Left forelimb (tissue), 1 donor: ENCODE data around the gene STKLD1.

Source experiments
- DNase-seq: peaks from one replicate; pipeline ENCODE4 v3.0.0-alpha.2; 2018; ENCODE audit warnings: low spot score

STKLD1 gene

GRCh38 chr9:133345596-133345995 lies 30.6 kb upstream of the STKLD1 start:
- DNase-seq = no peak

DNA sequence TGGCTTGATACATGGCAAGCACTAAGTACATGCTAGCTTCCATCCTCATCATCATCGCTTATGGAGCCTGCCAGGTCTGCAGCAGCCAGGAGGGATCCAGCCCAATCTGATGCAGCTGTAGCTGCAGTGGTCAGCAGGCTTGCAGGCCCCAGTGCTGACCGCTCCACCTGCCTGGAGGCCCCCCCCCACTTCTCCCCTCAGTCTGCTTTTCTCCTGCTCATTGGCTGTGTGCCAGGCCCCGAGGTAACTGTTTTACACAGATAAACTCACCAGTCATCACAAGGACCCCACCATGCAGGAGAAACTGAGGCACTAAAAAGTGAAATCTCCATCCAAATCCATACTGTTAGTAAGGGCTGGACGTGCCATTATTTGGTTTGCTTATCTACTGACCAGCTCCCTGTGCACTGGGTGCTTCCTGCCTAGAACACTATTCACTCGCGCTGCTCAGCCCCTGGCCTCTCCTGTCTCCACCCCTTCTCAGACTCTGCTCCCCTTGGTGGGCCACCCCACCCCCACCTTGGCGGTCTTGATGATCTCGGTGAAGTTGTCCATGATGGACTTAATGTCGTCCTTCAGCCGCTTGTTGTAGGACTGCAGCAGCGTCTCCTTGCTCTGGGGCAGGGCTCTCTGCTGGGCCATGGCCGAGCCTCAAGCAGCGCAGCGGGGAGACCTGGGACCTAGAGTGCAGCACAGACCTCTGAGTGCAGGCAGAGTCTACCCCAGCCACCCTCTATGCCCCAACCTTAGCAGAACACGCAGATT lies 30.0 kb upstream of the STKLD1 start:
- DNase-seq = no peak

DNA sequence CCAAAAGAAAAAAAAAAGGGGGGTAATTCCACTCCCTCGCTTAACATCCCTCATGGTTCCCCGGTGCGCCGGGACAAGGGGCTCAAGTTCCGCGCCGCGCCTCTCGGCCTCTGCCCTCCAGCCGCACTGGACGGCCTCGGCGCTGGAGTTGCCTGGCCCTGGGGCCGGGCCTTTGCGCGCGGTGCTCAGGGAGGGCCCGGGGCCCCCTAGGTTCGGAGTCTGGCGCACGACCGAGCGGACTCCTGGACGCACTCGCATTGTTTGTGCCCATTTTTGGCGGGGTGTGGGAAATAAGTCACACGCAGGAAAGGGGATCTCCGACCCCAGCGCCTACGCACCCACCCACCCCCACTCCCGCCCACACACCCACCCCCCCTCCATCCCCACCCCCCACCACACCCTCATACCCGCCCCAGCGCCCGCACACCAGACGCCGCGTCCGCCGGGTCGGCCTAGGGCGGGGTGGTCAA lies 28.6 kb upstream of the STKLD1 start:
- no peak for DNase-seq

GRCh38 chr9:133347985-133348717 lies 28.0 kb upstream of the STKLD1 start, which contains the start of the genes MED22 and RPL7A:
TSS of gene MED22 (minus strand) at chr9:133348131. CDS start at chr9:133346662, 1,469 bp downstream.
TSS of gene RPL7A (plus strand) at chr9:133348218. CDS start at chr9:133348244, 26 bp downstream.
- peak; percentile 94 for DNase-seq

DNA sequence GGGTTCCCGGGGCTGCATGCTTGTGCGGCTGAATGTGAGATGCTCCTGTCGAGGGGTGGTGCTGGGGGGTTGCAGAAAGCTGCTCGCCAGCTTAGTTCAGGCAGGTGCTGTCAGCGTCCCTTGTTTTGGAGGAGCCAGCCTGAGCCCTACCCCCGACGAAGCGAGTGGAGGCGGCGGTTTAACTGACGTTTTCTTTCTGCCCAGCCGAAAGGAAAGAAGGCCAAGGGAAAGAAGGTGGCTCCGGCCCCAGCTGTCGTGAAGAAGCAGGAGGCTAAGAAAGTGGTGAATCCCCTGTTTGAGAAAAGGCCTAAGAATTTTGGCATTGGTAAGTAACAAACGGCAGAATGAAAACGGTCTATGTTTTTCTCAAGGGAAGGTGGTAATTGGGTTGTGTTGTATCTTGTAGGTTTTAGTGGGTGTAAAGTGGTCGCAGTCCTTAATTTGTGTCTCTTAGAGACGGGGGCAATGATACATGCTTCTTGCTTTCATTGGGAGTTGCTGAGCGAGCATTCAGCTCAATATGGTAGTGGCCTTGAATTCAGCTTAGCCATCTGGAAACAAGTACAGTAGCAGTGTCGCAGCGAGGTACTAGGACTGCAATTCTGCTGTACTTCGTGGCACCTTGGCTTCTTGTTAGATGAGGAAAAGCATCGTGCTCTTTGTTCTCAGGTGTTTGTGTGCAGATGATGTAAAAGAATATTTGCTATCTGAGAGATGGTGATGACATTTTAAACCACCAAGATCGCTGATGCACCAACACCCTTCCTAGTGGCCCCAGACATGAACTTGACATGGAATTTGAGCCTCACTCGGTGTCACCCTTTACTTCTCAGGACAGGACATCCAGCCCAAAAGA lies 27.2 kb upstream of the STKLD1 start:
- no peak for DNase-seq

DNA sequence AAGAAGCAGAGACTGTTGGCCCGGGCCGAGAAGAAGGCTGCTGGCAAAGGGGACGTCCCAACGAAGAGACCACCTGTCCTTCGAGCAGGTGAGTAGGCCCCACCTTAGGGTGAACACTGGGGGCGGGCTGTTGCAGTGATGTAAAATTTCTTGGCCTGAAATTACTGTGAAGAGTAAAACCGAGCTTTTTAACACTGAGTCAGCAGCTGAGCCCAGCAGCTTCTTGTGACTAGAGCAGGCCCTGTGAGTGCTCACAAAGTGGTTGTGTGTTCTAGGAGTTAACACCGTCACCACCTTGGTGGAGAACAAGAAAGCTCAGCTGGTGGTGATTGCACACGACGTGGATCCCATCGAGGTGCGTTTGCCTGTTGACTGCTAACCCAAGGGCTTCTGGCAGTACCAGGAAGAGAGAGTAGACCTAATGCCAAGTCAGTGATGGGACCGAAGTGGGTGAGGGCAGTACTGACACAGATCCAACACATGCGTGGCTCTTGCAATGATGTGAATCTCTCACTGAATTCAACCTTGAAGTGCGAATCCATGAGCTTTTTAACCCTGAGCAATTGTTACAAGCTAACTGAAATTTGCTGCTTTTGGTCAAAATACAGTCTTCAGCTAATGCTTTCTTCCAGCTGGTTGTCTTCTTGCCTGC lies 26.1 kb upstream of the STKLD1 start:
- DNase-seq = no peak

DNA sequence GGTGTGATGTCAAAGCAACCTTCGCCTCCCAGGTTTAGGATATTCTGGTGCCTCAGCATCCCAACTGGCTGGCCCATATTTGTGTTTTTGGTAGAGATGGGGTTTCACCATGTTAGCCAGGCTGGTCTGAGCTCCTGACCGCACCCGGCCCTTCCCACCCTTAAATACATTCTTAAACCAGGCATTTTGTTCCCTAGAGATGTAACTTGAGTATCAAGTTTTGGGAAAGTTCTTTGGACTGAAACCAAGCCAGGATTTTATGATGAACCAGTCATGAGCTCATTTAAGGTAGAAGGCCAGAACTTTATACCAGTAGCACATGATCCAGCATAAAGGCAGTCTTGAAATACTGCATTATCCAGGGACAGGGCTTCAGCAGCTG lies 24.6 kb upstream of the STKLD1 start:
- DNase-seq = no peak

- no peak for DNase-seq
Observed at GRCh38 chr9:133351908-133352634, 24.1 kb upstream of the STKLD1 start.

DNA sequence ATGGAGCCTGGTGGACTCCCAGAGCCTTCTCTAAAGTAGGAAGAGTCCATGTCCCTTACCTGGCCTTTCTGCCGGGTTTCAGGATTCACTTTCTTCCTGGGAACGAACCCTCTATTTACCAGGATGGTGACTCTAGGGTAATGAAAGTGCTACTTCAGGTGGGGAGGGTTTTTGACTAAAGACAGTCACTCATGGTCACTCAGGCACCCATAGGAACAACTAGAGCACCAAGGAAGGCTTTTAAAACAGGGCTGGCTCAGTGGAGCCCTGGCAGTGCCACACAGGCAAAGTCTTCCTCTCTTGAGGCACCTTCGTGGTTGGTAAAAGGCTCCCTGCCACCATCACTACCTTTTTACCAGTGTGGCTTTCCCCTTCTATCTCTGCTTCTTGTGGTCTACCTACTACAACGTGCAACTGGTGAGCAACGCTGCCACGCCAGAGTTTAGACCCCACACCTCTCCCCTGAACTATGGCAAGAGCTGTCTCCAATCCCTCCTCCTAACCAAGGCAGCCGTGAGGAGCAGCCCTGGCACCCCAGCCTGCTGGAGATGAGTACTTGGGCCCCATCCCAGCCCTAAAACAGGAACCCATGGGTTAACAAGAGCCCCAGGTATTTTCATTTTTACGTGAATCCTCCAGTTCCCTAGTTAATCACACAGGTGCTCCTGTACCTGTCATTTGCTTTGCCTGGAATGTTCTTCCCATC lies 23.4 kb upstream of the STKLD1 start:
- no peak for DNase-seq

- no peak for DNase-seq
Observed at GRCh38 chr9:133353548-133353947, 22.6 kb upstream of the STKLD1 start.

DNA sequence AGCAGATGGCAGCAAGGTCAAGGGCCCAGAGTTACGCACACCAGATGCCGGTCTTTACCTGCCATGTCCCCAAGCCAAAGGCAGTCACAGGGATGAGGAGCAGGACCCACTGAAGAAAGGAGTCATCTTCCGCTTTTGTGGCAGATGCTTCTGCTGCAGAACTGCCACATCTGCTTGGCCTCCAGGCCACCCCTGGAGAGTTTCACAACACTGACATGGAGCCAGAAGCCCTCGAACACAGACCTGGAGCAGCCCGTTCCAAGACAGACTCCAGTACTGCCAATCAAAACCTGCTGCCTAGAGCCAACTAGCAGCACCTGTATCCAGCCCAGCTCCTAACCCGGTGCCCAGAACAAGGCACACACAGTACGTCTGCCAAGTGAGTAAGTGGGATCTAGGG lies 21.4 kb upstream of the STKLD1 start:
- DNase-seq = no peak

GRCh38 chr9:133355881-133356357 lies 20.2 kb upstream of the STKLD1 start:
- no peak for DNase-seq

DNA sequence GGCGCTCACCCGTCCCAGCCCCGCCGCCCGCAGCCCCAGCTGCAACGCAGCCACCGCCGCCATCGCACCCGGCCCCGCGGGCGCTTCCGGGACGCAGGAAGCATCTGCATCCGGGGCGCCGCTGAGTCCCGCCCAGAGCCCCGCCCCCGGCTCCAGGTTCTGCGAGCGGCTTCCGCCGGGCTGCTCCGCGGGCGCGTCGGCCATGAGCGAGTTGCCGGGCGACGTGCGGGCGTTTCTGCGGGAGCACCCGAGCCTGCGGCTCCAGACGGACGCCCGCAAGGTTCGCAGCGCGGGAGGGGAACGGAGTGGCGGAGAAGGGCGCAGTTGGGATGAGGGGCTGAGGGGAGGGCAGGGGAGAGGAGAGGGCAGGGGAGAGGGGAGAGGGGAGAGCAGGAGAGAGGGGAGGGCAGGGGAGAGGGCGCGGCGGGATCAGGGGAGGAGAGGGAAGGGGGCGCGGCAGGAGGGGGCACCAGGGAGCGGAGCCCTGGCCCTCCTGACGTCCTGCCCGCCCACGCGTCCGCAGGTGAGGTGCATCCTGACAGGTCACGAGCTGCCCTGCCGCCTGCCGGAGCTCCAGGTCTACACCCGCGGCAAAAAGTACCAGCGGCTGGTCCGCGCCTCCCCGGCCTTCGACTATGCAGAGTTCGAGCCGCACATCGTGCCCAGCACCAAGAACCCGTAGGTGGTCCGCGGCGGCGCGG lies 19.6 kb upstream of the STKLD1 start, which contains the start of the genes SURF1 and SURF2:
TSS of gene SURF1 (minus strand) at position 97 of the 701 bp plus-strand sequence. CDS start at position 63, 34 bp downstream.
TSS of gene SURF2 (plus strand) at position 160 of the 701 bp plus-strand sequence. CDS start at position 203, 43 bp downstream.
- peak; percentile 92 for DNase-seq

- no peak for DNase-seq
Observed at GRCh38 chr9:133357656-133358055, 18.5 kb upstream of the STKLD1 start.

GRCh38 chr9:133359399-133360175 lies 16.6 kb upstream of the STKLD1 start:
- no peak for DNase-seq

DNA sequence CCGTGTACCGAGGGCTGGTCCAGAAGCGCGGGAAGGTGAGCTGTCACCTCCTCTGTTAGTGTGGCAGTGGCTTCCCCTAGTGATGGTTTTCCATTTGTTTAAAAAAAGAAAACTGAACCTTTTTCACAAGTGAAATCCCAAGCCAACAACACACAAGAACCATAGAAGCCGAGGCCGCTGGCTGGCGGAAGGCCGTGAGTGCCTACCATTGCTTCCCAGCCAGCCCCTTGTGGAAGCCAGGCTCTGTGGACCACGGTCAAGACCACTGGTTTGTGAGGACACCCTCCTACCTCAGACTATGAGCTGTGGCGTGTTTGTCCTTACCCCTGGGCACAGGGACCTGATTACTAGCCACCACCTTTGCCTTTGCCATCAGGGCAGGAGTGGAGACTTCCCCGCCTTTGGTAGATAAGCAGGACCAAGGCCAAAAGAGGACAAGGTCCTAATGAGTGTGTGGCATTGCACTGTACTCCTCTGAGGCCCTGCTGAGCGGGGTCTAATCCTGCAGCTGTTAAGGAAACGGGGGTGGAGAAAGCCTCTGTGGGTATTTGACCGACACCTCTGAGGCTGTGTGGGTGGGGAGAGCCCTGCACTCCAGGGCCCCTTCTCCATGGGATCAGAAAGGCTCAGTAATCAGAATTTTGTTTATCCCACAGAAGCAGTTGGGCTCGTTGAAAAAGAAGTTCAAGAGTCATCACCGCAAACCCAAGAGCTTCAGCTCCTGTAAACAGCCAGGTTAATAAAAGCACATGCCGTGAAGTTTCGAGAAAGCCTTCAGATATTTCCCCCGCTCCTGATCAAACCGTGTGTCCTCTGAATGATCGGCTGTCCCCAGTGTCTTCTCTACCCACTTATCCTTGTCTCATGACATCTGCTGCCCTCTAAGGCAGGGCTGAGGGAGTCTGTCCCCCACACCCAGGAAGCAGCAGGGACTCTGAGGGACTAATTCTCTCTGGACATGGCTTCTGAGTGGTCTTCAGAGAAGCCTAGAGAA lies 15.5 kb upstream of the STKLD1 start:
- DNase-seq = no peak

DNA sequence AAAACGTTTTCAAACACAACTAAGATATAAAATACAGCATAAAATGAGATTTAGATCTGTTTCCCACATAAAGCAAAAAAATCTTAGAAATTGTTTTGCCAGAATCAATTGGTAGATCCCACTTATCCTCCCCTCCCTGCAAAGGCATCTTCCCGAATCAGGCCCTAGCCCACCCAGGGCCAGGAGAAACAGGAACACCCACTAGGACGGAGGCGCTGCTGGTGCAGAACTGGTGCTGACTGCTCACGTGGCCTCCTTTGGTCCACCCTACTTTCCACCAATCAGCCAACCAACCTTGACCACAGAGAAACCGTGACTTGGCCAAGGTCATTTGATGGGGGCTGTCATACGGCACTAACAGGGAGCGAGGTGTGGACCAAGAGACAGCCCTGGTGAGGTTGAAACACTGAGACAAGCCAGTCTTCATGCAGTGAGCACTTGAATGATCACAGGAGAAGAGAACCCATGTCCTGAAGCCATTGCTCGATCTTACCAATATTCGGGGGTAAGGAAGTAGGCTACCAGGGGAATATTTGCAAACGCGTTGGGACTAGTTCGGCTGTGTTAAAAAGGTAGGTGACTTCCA lies 14.6 kb upstream of the STKLD1 start:
- DNase-seq = no peak
